ENCODE data around the gene LRRC37B.
"Not testable (repeated sequence)": the region's sequence is repeated elsewhere in the genome, so short reads cannot be mapped to it uniquely, and the experiment has no call there.

LRRC37B gene

DNA sequence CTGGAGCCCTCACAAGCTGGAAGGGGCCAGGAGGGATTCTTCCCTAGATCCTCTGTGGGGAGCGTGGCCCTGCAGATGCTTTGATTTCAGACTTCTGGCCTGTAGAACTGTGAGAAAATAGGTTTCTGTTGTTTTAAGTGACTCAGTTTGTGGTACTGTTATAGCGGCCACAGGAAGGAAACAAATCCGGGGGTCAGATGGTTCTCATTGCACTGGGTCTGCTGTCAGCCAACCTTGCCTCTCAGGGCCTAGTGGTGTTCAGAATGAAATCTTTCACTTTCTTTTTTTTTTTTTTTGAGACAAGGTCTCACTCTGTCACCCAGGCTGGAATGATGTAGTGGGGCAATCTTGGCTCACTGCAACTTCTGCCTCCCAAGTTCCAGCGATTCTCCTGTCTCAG, 64.8 kb downstream of the LRRC37B start:
- not testable (repeated sequence) for H3K4me3 ChIP-seq (ENCODE audit: low read length)

DNA sequence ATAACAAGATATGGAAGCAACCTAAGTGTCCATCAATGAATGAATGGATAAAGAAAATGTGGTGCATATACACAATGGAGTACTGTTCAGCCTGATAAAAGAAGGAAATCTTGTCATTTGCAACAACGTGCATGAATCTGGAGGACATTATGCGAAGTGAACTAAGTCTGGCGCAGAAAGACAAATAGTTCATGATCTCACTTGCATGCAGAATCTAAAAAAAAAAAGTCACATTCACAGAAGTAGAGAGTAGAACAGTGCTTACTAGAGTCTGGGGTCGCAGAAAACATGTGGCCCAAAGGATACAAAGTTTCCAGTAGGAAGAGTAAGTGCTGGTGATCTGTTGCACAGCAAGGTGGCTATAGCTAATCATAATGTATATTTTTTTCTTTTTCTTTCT, 65.9 kb downstream of the LRRC37B start:
- H3K4me3 ChIP-seq (ENCODE audit: low read length): not testable (repeated sequence)

DNA sequence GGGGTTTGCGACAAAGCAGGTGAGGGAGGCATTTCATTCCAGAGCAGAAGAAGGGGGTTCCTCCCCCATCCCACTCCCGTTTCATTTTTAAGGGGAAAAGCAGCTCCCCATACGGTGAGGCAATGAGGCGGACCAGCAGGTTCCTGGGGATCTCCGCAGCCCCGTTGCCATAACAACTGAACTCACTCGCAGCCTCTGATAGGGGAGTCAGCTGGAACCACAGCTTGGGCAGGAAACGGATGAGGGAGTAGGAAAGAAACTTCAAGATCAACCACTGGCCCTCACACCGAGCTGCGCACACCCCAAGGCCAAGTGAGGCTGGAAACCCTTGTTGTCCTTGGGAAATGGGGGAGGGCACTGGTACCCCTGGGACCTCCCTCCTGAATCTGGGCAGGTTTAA, 72.6 kb downstream of the LRRC37B start:
- H3K4me3 ChIP-seq (ENCODE audit: low read length): not testable (repeated sequence)

DNA sequence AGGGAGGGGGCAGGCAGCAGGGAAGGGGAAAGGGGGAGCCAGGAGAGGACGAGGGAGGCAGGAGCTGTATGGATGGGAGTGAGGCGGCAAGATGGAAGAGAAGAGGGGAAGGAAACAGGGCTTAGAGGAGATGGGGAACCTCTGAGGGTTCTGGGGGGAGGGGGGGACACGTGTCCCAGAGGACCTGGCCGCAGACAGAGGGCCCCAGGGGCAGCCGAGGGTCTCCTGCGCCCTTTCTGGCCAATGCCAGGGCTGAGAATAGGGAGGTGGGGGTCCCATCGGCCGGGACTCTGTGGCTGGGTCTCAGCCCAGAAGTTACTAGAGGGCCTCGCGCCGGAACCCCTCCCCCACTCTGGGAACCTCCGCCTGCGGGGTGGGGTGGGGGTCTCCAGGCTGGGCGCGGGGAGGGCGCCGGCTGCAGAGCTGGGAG, 76.4 kb downstream of the LRRC37B start:
- H3K4me3 ChIP-seq (ENCODE audit: low read length): peak overlapping the region; percentile 39; the same call in 1 of the 2 replicates

DNA sequence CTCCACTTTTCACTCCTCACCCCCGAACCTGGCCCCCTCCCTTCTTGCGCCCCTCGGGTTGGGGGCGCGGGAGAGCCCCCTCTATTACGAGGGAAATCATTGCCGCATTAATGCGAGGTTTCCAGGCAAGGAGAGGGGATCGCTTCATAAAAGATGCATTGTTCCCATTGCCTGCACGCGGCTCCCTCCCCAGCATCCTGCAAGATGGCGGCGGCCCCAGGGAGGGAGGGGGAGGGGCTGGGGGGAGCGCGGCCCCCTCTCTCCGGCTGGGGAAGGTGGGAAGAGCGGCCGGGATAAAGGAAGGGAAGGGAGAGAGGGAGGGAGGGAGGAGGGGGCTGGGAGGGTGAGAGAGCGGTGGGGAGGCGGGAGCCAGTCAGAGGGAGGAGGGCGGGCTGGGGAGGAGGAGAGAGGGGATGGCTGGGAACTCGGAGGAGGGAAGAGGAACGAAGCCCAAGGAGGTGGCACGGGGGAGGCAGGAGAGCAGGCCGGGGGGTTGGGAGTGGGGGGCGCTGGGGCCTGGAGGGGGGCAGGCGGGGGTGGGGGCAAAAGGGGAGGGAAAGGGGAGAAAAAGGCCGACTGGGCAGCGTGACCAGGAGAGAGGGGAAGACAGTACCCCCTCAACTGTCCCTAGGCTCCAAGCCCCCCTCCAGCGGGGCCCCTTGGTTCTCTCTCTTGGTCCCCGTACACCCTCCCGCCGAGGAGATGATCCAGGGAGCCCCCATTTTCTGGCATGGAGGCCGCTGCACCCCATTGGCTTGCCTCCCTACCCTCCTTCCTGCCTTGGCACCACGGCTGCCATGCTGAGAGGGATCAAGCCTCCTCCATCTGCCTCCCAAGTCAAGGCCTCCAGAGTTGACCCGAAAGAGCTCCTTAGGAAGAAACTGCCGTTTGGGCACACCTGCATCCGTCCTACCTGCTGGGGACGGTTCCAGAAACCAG, 77.1 kb downstream of the LRRC37B start:
- peak overlapping the region; percentile 39; the same call in 1 of the 2 replicates for H3K4me3 ChIP-seq (ENCODE audit: low read length)

DNA sequence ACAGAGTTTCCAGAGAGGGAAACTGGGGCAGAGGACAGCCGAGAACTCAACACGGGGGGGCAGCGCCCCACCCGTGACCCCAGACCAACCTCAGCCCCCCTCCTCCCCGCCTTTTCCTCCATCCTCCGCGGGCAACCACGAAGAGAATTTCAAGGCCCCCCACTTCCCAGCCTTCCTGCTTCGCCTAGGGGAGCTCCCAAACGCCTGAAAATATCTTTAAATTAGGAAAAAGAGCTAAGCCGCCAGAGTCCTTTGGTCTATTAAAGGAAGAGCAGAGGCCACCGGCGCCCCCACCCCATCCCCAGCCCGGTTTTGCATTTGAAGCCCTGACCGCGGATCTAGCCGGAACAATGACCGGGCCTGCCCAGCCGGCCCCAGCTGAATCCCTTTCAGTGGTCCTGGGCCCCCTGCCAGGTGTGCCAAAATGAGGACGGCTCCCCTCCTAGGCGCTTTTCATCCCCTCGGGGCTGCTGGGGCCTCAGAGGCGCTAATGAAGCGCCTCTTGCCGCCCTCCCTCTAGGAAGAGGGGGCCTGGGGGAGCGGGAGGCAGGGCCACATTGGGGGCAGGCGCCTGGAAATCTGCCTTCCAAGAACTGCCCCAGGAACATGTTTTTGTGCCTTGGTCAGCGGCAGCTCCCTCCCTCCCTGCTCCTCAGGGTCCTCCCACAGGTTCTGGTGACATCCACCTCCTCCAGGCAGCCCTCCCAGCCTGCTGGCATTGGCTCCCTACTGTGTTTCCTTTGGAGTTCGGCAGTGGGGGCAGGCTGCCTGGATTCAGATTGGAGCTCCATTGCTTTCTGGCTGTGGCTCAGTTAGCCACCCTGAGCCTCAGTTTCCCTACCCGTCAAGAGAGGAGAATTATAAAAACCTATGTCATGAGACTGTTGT, 78.0 kb downstream of the LRRC37B start:
- not testable (repeated sequence) for H3K4me3 ChIP-seq (ENCODE audit: low read length)

DNA sequence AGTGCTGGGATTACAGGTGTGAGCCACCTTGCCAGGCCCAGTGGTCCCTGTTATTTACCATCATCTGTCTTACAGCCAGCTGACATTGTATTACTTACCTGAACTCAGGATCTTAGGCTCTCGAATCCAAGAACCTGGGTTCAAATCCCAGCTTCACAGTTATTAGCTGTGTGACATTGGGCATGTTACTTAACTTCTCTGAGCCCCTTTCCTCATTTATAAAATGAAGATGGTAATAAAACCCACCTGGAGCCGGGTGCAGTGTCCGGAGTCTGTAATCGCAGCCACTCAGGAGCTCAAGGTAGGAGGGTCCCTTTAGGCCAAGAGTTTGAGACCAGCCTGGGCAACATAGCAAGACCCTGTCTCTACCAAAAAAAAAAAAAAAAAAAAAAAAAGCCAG, 79.7 kb downstream of the LRRC37B start:
- H3K4me3 ChIP-seq (ENCODE audit: low read length): not testable (repeated sequence)

DNA sequence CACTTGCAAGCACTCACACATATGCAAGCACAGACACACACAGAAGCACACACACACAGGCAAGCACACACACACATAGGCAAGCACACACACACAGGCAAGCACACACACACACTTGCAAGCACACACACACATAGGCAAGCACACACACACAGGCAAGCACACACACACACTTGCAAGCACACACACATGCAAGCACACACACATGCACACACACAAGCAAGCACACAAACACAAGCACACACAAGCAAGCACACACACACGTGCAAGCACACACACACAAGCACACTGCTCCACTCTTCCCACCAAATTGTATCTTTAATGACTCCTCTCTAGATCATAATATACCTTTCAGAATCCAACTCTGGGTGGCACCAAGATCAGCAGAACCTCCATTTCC, 84.9 kb downstream of the LRRC37B start:
- not testable (repeated sequence) for H3K4me3 ChIP-seq (ENCODE audit: low read length)

DNA sequence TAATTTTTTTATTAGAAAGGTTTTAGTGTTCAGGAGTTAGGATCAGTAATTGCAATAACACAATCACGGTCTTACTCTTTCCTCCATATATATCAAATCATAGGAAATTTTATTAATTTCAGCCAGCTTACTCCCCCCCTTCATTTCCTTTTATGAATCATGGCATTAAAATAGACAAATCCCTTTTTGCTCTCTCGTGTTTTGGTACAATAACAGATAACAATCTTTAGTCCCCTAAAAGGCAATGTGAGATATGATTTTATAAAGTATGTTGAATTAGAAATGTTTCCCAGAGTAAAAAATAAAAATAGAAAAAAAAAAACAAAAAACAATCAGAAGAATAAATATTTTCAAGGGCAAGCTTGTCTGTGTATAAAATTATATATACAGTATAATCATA, 92.5 kb downstream of the LRRC37B start:
- TF ChIP-seq ZNF274 (IDR thresholded peaks at IDR 0.05; ENCODE audit: low read depth, low read length): no peak

DNA sequence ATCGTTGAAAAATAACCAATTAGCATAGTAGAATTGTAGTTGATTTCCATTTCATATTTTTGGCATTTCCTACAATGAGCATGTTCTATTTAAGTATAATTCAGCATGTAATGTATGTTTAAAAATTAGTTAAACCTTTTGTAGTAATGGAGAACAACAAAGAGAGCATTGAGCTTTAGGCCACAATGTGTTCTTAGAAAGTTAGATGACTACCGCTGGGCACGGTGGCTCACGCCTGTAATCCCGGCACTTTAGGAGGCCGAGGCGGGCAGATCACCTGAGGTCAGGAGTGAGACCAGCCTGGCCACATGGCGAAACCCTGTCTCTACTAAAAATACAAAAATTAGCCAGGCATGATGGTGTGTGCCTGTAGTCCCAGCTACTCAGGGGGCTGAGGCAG, 93.1 kb downstream of the LRRC37B start:
- not testable (repeated sequence) for H3K4me3 ChIP-seq (ENCODE audit: low read length)

More for the DNA sequence above, 92.5 kb downstream of the LRRC37B start:
- H3K4me3 ChIP-seq (ENCODE audit: low read length): no peak overlapping the region

DNA sequence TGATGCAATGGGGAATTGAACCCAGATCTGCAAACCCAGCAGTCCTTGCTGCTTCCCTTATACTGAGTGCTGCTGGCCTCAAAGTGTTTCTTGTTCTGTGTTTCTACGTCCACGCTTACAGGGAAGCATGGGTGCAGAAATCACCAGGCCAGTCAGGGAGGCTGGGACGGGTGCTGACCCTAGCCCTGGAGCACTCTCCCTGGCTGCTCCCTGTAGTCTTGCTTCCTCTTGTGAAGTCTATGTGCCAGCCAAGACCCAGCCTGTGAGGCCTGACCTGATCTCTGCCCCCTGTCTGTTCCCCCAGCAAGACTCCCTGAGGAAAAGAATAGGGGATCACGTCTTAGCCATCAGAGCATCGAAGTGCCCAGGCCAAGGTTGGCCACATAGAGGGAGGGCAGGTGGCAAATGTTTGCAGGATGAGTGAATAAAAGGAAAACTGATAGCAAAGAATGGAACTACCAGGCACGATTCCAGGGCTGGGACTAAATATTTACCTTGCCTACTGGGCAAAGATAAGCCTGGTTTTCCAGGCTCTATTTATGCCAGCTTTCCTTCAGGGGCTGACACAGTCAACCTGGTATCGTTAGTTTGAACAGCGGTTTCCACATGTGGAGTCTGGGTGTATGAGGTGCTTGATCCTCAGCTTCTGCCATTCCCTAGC, 93.9 kb downstream of the LRRC37B start:
- H3K4me3 ChIP-seq (ENCODE audit: low read length): no peak overlapping the region
- TF ChIP-seq ZNF274 (IDR thresholded peaks at IDR 0.05; ENCODE audit: low read depth, low read length): no peak

DNA sequence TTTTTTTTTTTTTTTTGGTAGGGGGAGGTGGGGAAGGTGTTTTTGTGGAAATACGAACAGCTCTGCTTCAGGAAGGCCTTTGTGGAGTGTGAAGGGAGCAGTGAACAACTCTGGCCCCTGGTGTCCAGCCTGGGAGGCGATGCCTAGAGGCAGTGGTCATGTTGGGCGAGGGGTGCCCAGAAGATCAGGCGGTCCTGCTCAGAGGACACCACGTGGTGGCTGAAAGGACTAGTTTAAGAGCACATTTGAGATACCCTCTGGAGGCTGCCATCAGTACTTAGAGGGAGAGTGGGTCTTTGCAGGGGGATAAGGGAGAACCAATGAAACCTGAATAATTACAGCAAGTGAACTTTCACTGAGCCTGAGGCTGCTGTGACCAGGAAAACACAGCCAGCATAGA, 95.0 kb downstream of the LRRC37B start:
- TF ChIP-seq ZNF274 (IDR thresholded peaks at IDR 0.05; ENCODE audit: low read depth, low read length): no peak
- H3K4me3 ChIP-seq (ENCODE audit: low read length): no peak overlapping the region

DNA sequence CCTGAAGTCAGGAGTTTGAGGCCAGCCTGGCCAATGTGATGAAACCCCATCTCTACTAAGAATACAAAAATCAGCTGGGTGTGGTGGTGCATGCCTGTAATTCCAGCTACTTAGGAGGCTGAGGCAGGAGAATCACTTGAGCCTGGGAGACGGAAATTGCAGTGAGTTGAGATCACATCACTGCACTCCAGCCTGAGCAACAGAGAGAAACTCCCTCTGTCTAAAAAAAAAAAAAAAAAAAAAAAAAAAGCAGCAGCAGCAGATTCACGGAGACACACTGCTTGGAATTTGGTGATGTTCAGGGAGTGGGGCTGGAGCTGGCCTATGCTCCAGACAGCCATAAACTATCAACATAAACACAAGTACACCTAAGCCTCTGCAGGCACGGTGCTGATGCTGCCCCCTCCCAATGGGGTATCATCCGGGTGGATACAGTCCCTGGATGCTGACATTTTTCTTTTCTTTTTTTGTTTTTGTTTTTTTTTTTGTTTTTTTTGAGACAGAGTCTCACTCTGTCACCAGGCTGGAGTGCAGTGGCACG, 95.5 kb downstream of the LRRC37B start:
- no peak for TF ChIP-seq ZNF274 (IDR thresholded peaks at IDR 0.05; ENCODE audit: low read depth, low read length)

More for the DNA sequence above, 95.5 kb downstream of the LRRC37B start:
- no peak overlapping the region for H3K4me3 ChIP-seq (ENCODE audit: low read length)

Data from GM08714 (cell line).